Astrocyte of the cerebellum (primary cell): ENCODE data around the gene ZNF525.
"Not testable (repeated sequence)": the region's sequence is repeated elsewhere in the genome, so short reads cannot be mapped to it uniquely, and the experiment has no call there.

Source experiments
- DNase-seq: peaks from one replicate; pipeline ENCODE4 v3.0.0-alpha.2; 2011; ENCODE audit warnings: low read depth
- H3K4me3 ChIP-seq: 2 replicates; pipeline ENCODE4 v1.5.1; 2011; ENCODE audit warnings: mild to moderate bottlenecking, low read depth, low read length, moderate library complexity
- CTCF ChIP-seq: IDR thresholded peaks from 2 replicates; pipeline ENCODE4 v1.5.1; 2012; ENCODE audit warnings: low read length, low read depth, moderate library complexity, mild to moderate bottlenecking; ENCODE audit errors: missing control alignments
- in situ Hi-C: cut with HindIII; loops from 2 replicates; pipeline ENCODE4 v1.10.0; 2017; ENCODE audit warnings: low sequenced_read_pairs

The ZNF525 gene

GRCh38 chr19:53365134-53365898, at the start of gene ZNF525:
Gene ZNF525 (plus strand): TSS chr19:53365705. CDS start chr19:53372282, 6,577 bp downstream.
- peak; percentile 2 for TF ChIP-seq CTCF
- in situ Hi-C loops, result no loop called here
- H3K4me3 ChIP-seq, result peak within 1 kb of the TSS; percentile 66
- DNase-seq, result peak; percentile 33

- DNase-seq, result no peak
- in situ Hi-C loops, result no loop called here
- no peak overlapping the region for H3K4me3 ChIP-seq
- no peak for TF ChIP-seq CTCF
Measured at GRCh38 chr19:53328967-53329366, 36.5 kb upstream of the ZNF525 start.

GRCh38 chr19:53332484-53332883, 33.0 kb upstream of the ZNF525 start:
- peak overlapping the region; percentile 95 for H3K4me3 ChIP-seq
- in situ Hi-C loops, result no loop called here
- no peak for TF ChIP-seq CTCF
- DNase-seq, result no peak

- DNase-seq, result peak; percentile 5
- in situ Hi-C loops, result no loop called here
- no peak for TF ChIP-seq CTCF
- H3K4me3 ChIP-seq, result peak overlapping the region; percentile 95
Measured at GRCh38 chr19:53333066-53333462, 32.4 kb upstream of the ZNF525 start.

GRCh38 chr19:53333463-53334449, 31.7 kb upstream of the ZNF525 start, which contains the start of gene ZNF845:
Gene ZNF845 (plus strand): TSS chr19:53333749. CDS start chr19:53341308, 7,559 bp downstream.
- peak; percentile 74 for DNase-seq
- in situ Hi-C loops, result no loop called here
- H3K4me3 ChIP-seq, result peak within 1 kb of the TSS; percentile 95
- TF ChIP-seq CTCF, result no peak

- in situ Hi-C loops, H3K4me3 ChIP-seq, DNase-seq: not testable (repeated sequence)
Measured at GRCh38 chr19:53344403-53344802, 21.1 kb upstream of the ZNF525 start.

- no peak overlapping the region for H3K4me3 ChIP-seq
- DNase-seq, result no peak
- no peak for TF ChIP-seq CTCF
- in situ Hi-C loops, result no loop called here
Measured at GRCh38 chr19:53355739-53356138, 9.8 kb upstream of the ZNF525 start.
